Measurements from ENCODE around the gene SETD2.

DNA sequence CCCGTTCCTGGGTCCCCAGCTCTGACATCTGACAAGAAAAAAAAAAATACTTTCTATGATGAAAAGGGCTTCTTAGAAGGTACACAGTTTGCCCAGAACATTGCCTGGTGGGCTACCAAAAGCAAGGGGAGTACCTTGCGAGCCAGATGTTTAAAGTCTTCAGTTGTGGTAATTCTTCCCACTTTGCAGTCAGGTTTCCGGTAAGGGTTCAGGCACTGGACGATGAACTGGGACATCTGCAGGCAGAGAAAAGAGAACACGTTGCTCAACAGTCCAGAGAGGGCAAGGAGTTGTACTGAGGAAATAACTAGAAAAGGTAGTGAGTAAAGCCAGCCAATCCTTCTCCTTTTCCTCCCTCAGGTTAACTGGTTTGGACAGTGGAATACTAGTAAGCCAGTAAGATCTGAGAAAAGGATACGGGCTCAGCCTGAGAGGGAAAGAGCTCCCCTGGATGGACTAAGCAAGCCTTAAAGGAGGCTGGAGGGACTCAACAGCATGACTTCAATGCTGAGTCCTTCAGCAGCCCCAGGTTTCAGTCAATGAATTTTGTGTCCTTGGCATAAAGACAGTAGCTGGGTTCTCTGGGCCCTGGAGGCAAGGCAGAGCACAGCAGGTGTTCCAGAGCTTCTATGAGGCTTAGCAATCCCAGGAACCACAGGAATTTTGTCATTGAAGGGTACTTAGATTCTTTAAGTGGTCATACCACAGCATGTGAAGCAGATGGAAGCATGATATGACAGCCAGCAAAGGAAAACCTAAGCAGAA is 146.2 kb downstream of the SETD2 start:
- TF ChIP-seq POLR2A (IDR thresholded peaks at IDR 0.05; ENCODE audit: low read length) (no peak), GATA1 (IDR thresholded peaks at IDR 0.05; ENCODE audit: low read depth, low read length) (no peak)
